Parathyroid adenoma (tissue), 2 donors: Measurements from ENCODE around the gene RAVER2.
A peak's percentile ranks its signal among the peaks of the same experiment; 100 is the strongest.

ENCODE experiments used
- H2AFZ ChIP-seq: fragments of 300-600 bp; sonication (generic); one replicate; pipeline ENCODE4 v1.7.0; 2017; ENCODE audit warnings: antibody characterized with exemption, mild to moderate bottlenecking
- H3K27ac ChIP-seq: fragments of 300-600 bp; sonication (generic); one replicate; pipeline ENCODE4 v1.7.0; 2017
- H3K27me3 ChIP-seq: fragments of 300-600 bp; sonication (generic); one replicate; pipeline ENCODE4 v1.7.0; 2017; ENCODE audit warnings: low read length; ENCODE audit not compliant: control insufficient read depth, insufficient read depth
- H3K36me3 ChIP-seq: fragments of 300-600 bp; sonication (generic); one replicate; pipeline ENCODE4 v1.7.0; 2017; ENCODE audit warnings: low read length; ENCODE audit not compliant: control insufficient read depth, insufficient read depth
- H3K4me1 ChIP-seq: fragments of 300-600 bp; sonication (generic); one replicate; pipeline ENCODE4 v1.7.0; 2017; ENCODE audit warnings: control low read depth
- H3K4me2 ChIP-seq: fragments of 300-600 bp; sonication (generic); one replicate; pipeline ENCODE4 v1.7.0; 2017; ENCODE audit warnings: low read length
- H3K4me3 ChIP-seq: fragments of 300-600 bp; sonication (generic); one replicate; pipeline ENCODE4 v1.7.0; 2017; ENCODE audit warnings: low read depth, low read length
- H3K79me2 ChIP-seq: fragments of 300-600 bp; sonication (generic); one replicate; pipeline ENCODE4 v1.7.0; 2017; ENCODE audit warnings: control low read depth
- H3K9ac ChIP-seq: fragments of 300-600 bp; sonication (generic); one replicate; pipeline ENCODE4 v1.7.0; 2017; ENCODE audit warnings: mild to moderate bottlenecking
- H3K9me3 ChIP-seq: fragments of 300-600 bp; sonication (generic); one replicate; pipeline ENCODE4 v1.7.0; 2017; ENCODE audit warnings: low read length; ENCODE audit not compliant: control insufficient read depth
- TF ChIP-seq, protein P1 (sequence below): fragments of 300-600 bp; sonication (generic); IDR thresholded peaks from one replicate; pipeline ENCODE4 v1.7.0; 2017; ENCODE audit warnings: antibody characterized with exemption, mild to moderate bottlenecking
- donor health status: primary hyperparathyroidism.

The RAVER2 gene, protein sequence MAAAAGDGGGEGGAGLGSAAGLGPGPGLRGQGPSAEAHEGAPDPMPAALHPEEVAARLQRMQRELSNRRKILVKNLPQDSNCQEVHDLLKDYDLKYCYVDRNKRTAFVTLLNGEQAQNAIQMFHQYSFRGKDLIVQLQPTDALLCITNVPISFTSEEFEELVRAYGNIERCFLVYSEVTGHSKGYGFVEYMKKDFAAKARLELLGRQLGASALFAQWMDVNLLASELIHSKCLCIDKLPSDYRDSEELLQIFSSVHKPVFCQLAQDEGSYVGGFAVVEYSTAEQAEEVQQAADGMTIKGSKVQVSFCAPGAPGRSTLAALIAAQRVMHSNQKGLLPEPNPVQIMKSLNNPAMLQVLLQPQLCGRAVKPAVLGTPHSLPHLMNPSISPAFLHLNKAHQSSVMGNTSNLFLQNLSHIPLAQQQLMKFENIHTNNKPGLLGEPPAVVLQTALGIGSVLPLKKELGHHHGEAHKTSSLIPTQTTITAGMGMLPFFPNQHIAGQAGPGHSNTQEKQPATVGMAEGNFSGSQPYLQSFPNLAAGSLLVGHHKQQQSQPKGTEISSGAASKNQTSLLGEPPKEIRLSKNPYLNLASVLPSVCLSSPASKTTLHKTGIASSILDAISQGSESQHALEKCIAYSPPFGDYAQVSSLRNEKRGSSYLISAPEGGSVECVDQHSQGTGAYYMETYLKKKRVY

DNA sequence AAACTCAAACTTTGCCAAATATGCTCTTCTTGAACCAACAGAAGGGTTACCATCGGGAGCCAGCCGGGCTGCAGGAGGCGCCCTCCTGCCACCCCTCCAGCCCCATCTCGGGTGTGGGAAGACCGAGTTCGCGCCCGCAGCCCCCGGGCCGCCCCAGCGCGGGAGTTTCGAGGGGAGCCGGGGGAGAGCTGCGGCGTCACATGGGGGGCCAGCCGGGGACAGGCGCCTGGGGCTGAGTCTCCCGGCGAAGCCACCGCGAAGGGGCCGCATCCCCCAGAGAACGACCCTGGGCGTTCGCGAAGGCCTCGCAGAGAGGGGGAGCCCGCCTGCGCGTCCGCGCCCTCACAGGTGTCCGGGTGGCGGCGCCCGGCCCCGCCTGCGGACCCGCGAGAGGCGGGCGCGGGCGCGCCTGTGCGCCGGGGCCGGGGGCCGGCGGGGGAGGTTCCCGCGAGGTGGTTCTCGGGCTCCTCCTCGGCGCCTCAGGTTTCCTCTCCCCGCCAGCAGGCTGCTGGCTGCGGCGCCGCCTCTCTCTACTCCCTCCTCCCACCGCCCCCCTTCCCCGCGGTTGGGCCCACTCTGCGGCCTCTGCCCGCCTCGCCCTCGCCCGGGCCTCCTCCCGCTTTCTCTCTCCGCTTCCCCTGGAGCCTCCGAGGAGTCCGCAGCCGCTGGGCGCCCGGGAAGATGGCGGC, at the start of gene RAVER2:
Gene RAVER2, plus strand, starts transcription at position 584 of the 689 bp plus-strand sequence. Its CDS starts 98 bp downstream, at position 682.
- TF ChIP-seq, protein P1, sequence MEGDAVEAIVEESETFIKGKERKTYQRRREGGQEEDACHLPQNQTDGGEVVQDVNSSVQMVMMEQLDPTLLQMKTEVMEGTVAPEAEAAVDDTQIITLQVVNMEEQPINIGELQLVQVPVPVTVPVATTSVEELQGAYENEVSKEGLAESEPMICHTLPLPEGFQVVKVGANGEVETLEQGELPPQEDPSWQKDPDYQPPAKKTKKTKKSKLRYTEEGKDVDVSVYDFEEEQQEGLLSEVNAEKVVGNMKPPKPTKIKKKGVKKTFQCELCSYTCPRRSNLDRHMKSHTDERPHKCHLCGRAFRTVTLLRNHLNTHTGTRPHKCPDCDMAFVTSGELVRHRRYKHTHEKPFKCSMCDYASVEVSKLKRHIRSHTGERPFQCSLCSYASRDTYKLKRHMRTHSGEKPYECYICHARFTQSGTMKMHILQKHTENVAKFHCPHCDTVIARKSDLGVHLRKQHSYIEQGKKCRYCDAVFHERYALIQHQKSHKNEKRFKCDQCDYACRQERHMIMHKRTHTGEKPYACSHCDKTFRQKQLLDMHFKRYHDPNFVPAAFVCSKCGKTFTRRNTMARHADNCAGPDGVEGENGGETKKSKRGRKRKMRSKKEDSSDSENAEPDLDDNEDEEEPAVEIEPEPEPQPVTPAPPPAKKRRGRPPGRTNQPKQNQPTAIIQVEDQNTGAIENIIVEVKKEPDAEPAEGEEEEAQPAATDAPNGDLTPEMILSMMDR = peak; percentile 47

DNA sequence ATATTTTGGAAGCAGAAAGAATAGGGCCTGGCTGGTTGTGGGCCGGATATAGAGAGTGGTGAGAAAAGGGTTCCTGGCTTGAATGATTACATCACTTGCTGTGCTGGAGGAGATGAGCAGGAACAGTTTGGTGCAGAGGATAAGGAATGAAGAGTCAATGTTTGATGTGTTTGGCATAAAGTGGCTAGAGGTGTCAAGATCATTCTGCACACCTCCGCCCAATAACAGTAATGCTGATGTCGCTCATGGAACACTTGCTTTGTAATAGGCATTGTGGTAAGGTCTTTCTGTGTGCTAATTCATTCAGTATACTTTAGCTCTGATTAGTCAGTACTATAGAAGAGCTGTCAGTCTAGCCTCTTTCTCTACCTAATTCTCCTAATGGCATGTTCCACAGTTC, 48.0 kb upstream of the RAVER2 start:
- Histone ChIP-seq H3K9ac (no peak overlapping the region), H3K36me3 (no peaks in the 10 kb centered on the region), H3K4me1 (no peaks in the 10 kb centered on the region), H3K79me2 (no peaks in the 10 kb centered on the region), H3K9me3 (no peaks in the 10 kb centered on the region), H3K27ac (no peak overlapping the region), H3K4me2 (no peak overlapping the region), H3K27me3 (no peaks in the 10 kb centered on the region), H2AFZ (no peak overlapping the region), H3K4me3 (no peak overlapping the region)
- TF ChIP-seq, protein P1 = no peak

More for the DNA sequence above, at the start of gene RAVER2:
- Histone ChIP-seq H3K27ac (peak within 1 kb of the TSS; percentile 76), H3K79me2 (no peaks in the 10 kb centered on the region), H3K9ac (no peak within 1 kb of the TSS), H3K4me1 (no peaks in the 10 kb centered on the region), H2AFZ (peak within 1 kb of the TSS; percentile 80), H3K4me3 (peak within 1 kb of the TSS; percentile 72), H3K27me3 (no peaks in the 10 kb centered on the region), H3K36me3 (no peaks in the 10 kb centered on the region), H3K9me3 (no peaks in the 10 kb centered on the region), H3K4me2 (peak within 1 kb of the TSS; percentile 88)

DNA sequence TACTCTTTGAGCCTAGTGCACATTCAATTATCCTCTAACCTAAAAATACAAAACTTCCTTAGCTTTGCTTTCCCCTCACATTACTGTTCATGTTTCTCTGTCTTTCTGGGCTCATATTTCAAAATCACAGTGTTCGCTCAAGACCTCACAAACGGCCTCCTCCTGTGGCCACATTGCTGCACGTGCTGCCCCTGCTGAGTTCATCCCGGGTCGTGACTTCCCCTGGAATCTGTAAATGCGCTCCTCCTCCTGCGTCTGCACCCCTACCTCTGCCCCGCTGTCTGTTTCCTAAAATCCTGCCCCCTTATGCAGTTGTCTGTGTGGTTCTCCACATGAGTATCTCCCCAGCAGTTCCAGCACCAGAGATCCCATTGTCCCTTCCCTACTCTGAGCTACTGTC, 45.5 kb upstream of the RAVER2 start:
- H3K79me2 ChIP-seq = no peaks in the 10 kb centered on the region
- H3K4me1 ChIP-seq = no peaks in the 10 kb centered on the region
- H3K9ac ChIP-seq = no peak overlapping the region
- H3K36me3 ChIP-seq = no peaks in the 10 kb centered on the region
- TF ChIP-seq, protein P1 = no peak
- H3K27me3 ChIP-seq = no peaks in the 10 kb centered on the region
- H3K4me3 ChIP-seq = no peak overlapping the region
- H2AFZ ChIP-seq = no peak overlapping the region
- no peaks in the 10 kb centered on the region for H3K9me3 ChIP-seq
- no peak overlapping the region for H3K4me2 ChIP-seq
- no peak overlapping the region for H3K27ac ChIP-seq

DNA sequence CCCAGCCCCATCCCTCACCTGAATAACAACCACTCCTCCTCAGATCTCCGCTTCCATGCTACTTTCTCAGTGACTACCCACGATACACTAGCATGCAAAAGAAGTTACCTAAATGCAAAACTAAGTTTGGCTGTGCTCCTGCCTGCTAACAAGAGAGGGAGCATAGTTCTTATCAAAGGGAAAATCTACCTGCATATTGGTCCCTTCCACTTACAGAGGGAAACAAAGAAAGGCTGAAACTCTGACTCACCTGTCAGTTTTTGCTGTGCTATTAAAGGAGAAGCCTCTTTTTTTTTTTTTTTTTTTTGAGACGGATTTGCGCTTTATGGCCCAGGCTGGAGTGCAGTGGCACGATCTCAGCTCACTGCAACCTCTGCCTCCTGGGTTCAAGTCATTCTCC, 43.8 kb upstream of the RAVER2 start:
- Histone ChIP-seq H3K4me2 (no peak overlapping the region), H3K36me3 (no peaks in the 10 kb centered on the region), H3K9ac (no peak overlapping the region), H3K4me1 (no peaks in the 10 kb centered on the region), H3K4me3 (no peak overlapping the region), H2AFZ (no peak overlapping the region), H3K27me3 (no peaks in the 10 kb centered on the region), H3K9me3 (no peaks in the 10 kb centered on the region), H3K79me2 (no peaks in the 10 kb centered on the region), H3K27ac (no peak overlapping the region)
- TF ChIP-seq, protein P1 = no peak
